ENCODE measurements around the gene AP2A2.
A peak's percentile ranks its signal among the peaks of the same experiment; 100 is the strongest.

AP2A2 gene

GRCh38 chr11:992577-992976 is 66.9 kb downstream of the AP2A2 start:
- Mint-ChIP-seq H3K4me1 (ENCODE audit: low read depth) (peaks cover 16% of the 10 kb centered on the region), H3K27me3 (no peaks in the 10 kb centered on the region), H3K36me3 (ENCODE audit: low read depth) (peaks cover 78% of the 10 kb centered on the region), H3K27ac (peak overlapping the region; percentile 29), H3K4me3 (no peak overlapping the region), H3K9me3 (no peaks in the 10 kb centered on the region)
- DNase-seq = no peak

- no peak for DNase-seq
- H3K36me3 Mint-ChIP-seq (ENCODE audit: low read depth) = peaks cover 75% of the 10 kb centered on the region
- no peaks in the 10 kb centered on the region for H3K27me3 Mint-ChIP-seq
- H3K9me3 Mint-ChIP-seq = no peaks in the 10 kb centered on the region
- peaks cover 16% of the 10 kb centered on the region for H3K4me1 Mint-ChIP-seq (ENCODE audit: low read depth)
- H3K4me3 Mint-ChIP-seq = no peak overlapping the region
- H3K27ac Mint-ChIP-seq = no peak overlapping the region
Measured at GRCh38 chr11:993632-994167, 68.0 kb downstream of the AP2A2 start.

- peaks cover 16% of the 10 kb centered on the region for H3K4me1 Mint-ChIP-seq (ENCODE audit: low read depth)
- no peaks in the 10 kb centered on the region for H3K27me3 Mint-ChIP-seq
- no peaks in the 10 kb centered on the region for H3K9me3 Mint-ChIP-seq
- no peak overlapping the region for H3K4me3 Mint-ChIP-seq
- H3K27ac Mint-ChIP-seq = peak overlapping the region; percentile 20
- DNase-seq = no peak
- H3K36me3 Mint-ChIP-seq (ENCODE audit: low read depth) = peaks cover 69% of the 10 kb centered on the region
Measured at GRCh38 chr11:995044-995751, 69.5 kb downstream of the AP2A2 start.

GRCh38 chr11:995752-996420 is 70.2 kb downstream of the AP2A2 start:
- Mint-ChIP-seq H3K36me3 (ENCODE audit: low read depth) (peaks cover 70% of the 10 kb centered on the region), H3K27me3 (no peaks in the 10 kb centered on the region), H3K4me3 (no peak overlapping the region), H3K9me3 (no peaks in the 10 kb centered on the region), H3K27ac (peak overlapping the region; percentile 86), H3K4me1 (ENCODE audit: low read depth) (peaks cover 16% of the 10 kb centered on the region)
- no peak for DNase-seq

GRCh38 chr11:996681-997080 is 71.0 kb downstream of the AP2A2 start:
- DNase-seq = no peak
- peaks cover 72% of the 10 kb centered on the region for H3K36me3 Mint-ChIP-seq (ENCODE audit: low read depth)
- peaks cover 16% of the 10 kb centered on the region for H3K4me1 Mint-ChIP-seq (ENCODE audit: low read depth)
- no peaks in the 10 kb centered on the region for H3K9me3 Mint-ChIP-seq
- H3K27ac Mint-ChIP-seq = peak overlapping the region; percentile 86
- no peak overlapping the region for H3K4me3 Mint-ChIP-seq
- no peaks in the 10 kb centered on the region for H3K27me3 Mint-ChIP-seq

GRCh38 chr11:997907-998306 is 72.2 kb downstream of the AP2A2 start:
- H3K27me3 Mint-ChIP-seq = no peaks in the 10 kb centered on the region
- no peak overlapping the region for H3K27ac Mint-ChIP-seq
- no peak overlapping the region for H3K4me3 Mint-ChIP-seq
- H3K4me1 Mint-ChIP-seq (ENCODE audit: low read depth) = peaks cover 16% of the 10 kb centered on the region
- H3K36me3 Mint-ChIP-seq (ENCODE audit: low read depth) = peaks cover 73% of the 10 kb centered on the region
- no peaks in the 10 kb centered on the region for H3K9me3 Mint-ChIP-seq
- no peak for DNase-seq

- peak overlapping the region; percentile 29 for H3K27ac Mint-ChIP-seq
- no peak for DNase-seq
- H3K27me3 Mint-ChIP-seq = no peaks in the 10 kb centered on the region
- H3K4me1 Mint-ChIP-seq (ENCODE audit: low read depth) = peaks cover 16% of the 10 kb centered on the region
- H3K36me3 Mint-ChIP-seq (ENCODE audit: low read depth) = peaks cover 74% of the 10 kb centered on the region
- H3K4me3 Mint-ChIP-seq = no peak overlapping the region
- H3K9me3 Mint-ChIP-seq = no peaks in the 10 kb centered on the region
Measured at GRCh38 chr11:999009-999408, 73.3 kb downstream of the AP2A2 start.

- H3K27me3 Mint-ChIP-seq = no peaks in the 10 kb centered on the region
- no peak for DNase-seq
- no peaks in the 10 kb centered on the region for H3K9me3 Mint-ChIP-seq
- peaks cover 12% of the 10 kb centered on the region for H3K4me1 Mint-ChIP-seq (ENCODE audit: low read depth)
- H3K36me3 Mint-ChIP-seq (ENCODE audit: low read depth) = peaks cover 82% of the 10 kb centered on the region
- H3K4me3 Mint-ChIP-seq = no peak overlapping the region
- H3K27ac Mint-ChIP-seq = no peak overlapping the region
Measured at GRCh38 chr11:1000357-1001278, 74.9 kb downstream of the AP2A2 start.

- Mint-ChIP-seq H3K4me3 (no peak overlapping the region), H3K4me1 (ENCODE audit: low read depth) (peaks cover 3% of the 10 kb centered on the region), H3K27ac (peak overlapping the region; percentile 29), H3K9me3 (no peaks in the 10 kb centered on the region), H3K27me3 (no peaks in the 10 kb centered on the region), H3K36me3 (ENCODE audit: low read depth) (peaks cover 82% of the 10 kb centered on the region)
- no peak for DNase-seq
Measured at GRCh38 chr11:1001617-1002405, 76.1 kb downstream of the AP2A2 start.

GRCh38 chr11:1002406-1002984 is 76.8 kb downstream of the AP2A2 start:
- Mint-ChIP-seq H3K4me1 (ENCODE audit: low read depth) (no peaks in the 10 kb centered on the region), H3K9me3 (no peaks in the 10 kb centered on the region), H3K27me3 (no peaks in the 10 kb centered on the region), H3K27ac (peak overlapping the region; percentile 28), H3K4me3 (no peak overlapping the region), H3K36me3 (ENCODE audit: low read depth) (peaks cover 85% of the 10 kb centered on the region)
- no peak for DNase-seq

- H3K27me3 Mint-ChIP-seq = no peaks in the 10 kb centered on the region
- no peaks in the 10 kb centered on the region for H3K4me1 Mint-ChIP-seq (ENCODE audit: low read depth)
- H3K36me3 Mint-ChIP-seq (ENCODE audit: low read depth) = peaks cover 88% of the 10 kb centered on the region
- H3K9me3 Mint-ChIP-seq = no peaks in the 10 kb centered on the region
- H3K27ac Mint-ChIP-seq = peak overlapping the region; percentile 28
- no peak for DNase-seq
- no peak overlapping the region for H3K4me3 Mint-ChIP-seq
Measured at GRCh38 chr11:1003159-1003558, 77.5 kb downstream of the AP2A2 start.

- H3K4me1 Mint-ChIP-seq (ENCODE audit: low read depth) = no peaks in the 10 kb centered on the region
- DNase-seq = no peak
- H3K27ac Mint-ChIP-seq = no peak overlapping the region
- H3K9me3 Mint-ChIP-seq = no peaks in the 10 kb centered on the region
- peaks cover 95% of the 10 kb centered on the region for H3K36me3 Mint-ChIP-seq (ENCODE audit: low read depth)
- no peak overlapping the region for H3K4me3 Mint-ChIP-seq
- no peaks in the 10 kb centered on the region for H3K27me3 Mint-ChIP-seq
Measured at GRCh38 chr11:1005928-1006327, 80.3 kb downstream of the AP2A2 start.

GRCh38 chr11:1006762-1007161 is 81.1 kb downstream of the AP2A2 start:
- H3K4me1 Mint-ChIP-seq (ENCODE audit: low read depth) = no peaks in the 10 kb centered on the region
- DNase-seq = no peak
- H3K36me3 Mint-ChIP-seq (ENCODE audit: low read depth) = peaks cover 95% of the 10 kb centered on the region
- H3K4me3 Mint-ChIP-seq = no peak overlapping the region
- H3K9me3 Mint-ChIP-seq = no peaks in the 10 kb centered on the region
- no peak overlapping the region for H3K27ac Mint-ChIP-seq
- no peaks in the 10 kb centered on the region for H3K27me3 Mint-ChIP-seq

All from activated T-cell treated with anti-CD3 and anti-CD28 coated beads, Interleukin-2, amount 50 U/mL, for 24 hours (primary cell).